Measurements from ENCODE around the gene SERPINB6. TPM values are rescaled to one million over a fixed set of nuclear protein-coding genes. Genes with fewer than 3 reads are reported as not detected.

Gene SERPINB6
- polyA plus RNA-seq, 1 donor (not counting 4 experiments of a cell fraction or from before 2014, with no cell fraction given): 66.4 TPM

DNA sequence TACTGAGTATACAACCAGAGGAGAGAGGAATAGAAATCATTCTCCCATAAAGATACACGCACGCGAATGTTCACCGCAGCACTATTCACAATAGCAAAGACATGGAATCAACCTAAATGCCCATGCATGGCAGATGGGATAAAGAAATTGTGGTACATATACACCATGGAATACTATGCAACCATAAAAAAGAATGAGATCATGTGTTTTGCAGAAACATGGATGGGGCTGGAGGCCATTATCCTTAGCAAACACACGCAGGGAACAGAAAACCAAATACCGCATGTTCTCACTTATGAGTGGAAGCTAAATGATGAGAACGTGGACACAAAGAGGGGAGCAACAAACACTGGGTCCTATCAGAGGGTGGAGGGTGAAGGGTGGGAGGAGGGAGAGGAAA, 3.4 kb downstream of the SERPINB6 start:
- no peaks in the 10 kb centered on the region for H3K4me1 ChIP-seq (ENCODE audit: control insufficient read depth, extremely low read depth, insufficient read depth, low read length)
- no peak overlapping the region for H3K4me2 ChIP-seq (ENCODE audit: control insufficient read depth, extremely low read depth, insufficient read depth, low read depth, low read length)
- H3K27ac ChIP-seq (ENCODE audit: control insufficient read depth, insufficient read depth, low read length): no peak overlapping the region
- no peak overlapping the region for H3K4me3 ChIP-seq (ENCODE audit: control insufficient read depth in 2 of 3, extremely low read depth in 1 of 3, insufficient read depth in 2 of 3, low read depth in 1 of 3, low read length in 3 of 3)
- no peak overlapping the region for H3K9ac ChIP-seq (ENCODE audit: control insufficient read depth, extremely low read depth, insufficient read depth, low read length)
- no peaks in the 10 kb centered on the region for H3K9me3 ChIP-seq (ENCODE audit: control insufficient read depth, low read depth, low read length)
- H3K36me3 ChIP-seq (ENCODE audit: control insufficient read depth in 2 of 2, extremely low read depth in 1 of 2, insufficient read depth in 2 of 2, low read length in 2 of 2): peaks cover 0 to 2% of the 10 kb centered on the region in 2 experiments
- H3K27me3 ChIP-seq (ENCODE audit: control insufficient read depth, extremely low read depth, insufficient read depth, low read length): no peaks in the 10 kb centered on the region
- H3K9me1 ChIP-seq (ENCODE audit: control insufficient read depth, extremely low read depth, insufficient read depth, low read length): no peaks in the 10 kb centered on the region
- dilution Hi-C loops (cut with MboI; ENCODE audit: extremely low pct_ligation_motif_present, low sequenced_read_pairs): no loop called here
- H4K20me1 ChIP-seq (ENCODE audit: control insufficient read depth, extremely low read depth, insufficient read depth, low read length): no peaks in the 10 kb centered on the region
- peaks cover 2% of the 10 kb centered on the region for H3K79me2 ChIP-seq (ENCODE audit: control insufficient read depth, insufficient read depth, low read length)
- FAIRE-seq (no peak), DNase-seq (ENCODE audit: low read depth, low spot score) (no peak)
- TF ChIP-seq EZH2 (IDR thresholded peaks at IDR 0.05; ENCODE audit: low read length): no peak
- TF ChIP-seq, protein P1, sequence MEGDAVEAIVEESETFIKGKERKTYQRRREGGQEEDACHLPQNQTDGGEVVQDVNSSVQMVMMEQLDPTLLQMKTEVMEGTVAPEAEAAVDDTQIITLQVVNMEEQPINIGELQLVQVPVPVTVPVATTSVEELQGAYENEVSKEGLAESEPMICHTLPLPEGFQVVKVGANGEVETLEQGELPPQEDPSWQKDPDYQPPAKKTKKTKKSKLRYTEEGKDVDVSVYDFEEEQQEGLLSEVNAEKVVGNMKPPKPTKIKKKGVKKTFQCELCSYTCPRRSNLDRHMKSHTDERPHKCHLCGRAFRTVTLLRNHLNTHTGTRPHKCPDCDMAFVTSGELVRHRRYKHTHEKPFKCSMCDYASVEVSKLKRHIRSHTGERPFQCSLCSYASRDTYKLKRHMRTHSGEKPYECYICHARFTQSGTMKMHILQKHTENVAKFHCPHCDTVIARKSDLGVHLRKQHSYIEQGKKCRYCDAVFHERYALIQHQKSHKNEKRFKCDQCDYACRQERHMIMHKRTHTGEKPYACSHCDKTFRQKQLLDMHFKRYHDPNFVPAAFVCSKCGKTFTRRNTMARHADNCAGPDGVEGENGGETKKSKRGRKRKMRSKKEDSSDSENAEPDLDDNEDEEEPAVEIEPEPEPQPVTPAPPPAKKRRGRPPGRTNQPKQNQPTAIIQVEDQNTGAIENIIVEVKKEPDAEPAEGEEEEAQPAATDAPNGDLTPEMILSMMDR (optimal IDR thresholded peaks at IDR 0.05 in 1 of 3, IDR thresholded peaks at IDR 0.05 in 1 of 3, conservative IDR thresholded peaks at IDR 0.05 in 1 of 3; ENCODE audit: extremely low read depth in 1 of 3, insufficient read depth in 2 of 3, low read length in 3 of 3): no peak
- H2AFZ ChIP-seq (ENCODE audit: control insufficient read depth, low read length): no peak overlapping the region

GRCh38 chr6:2966347-2966746, 5.0 kb downstream of the SERPINB6 start:
- no peaks in the 10 kb centered on the region for H3K4me1 ChIP-seq (ENCODE audit: control insufficient read depth, extremely low read depth, insufficient read depth, low read length)
- no peaks in the 10 kb centered on the region for H3K9me1 ChIP-seq (ENCODE audit: control insufficient read depth, extremely low read depth, insufficient read depth, low read length)
- H2AFZ ChIP-seq (ENCODE audit: control insufficient read depth, low read length): no peak overlapping the region
- H3K27ac ChIP-seq (ENCODE audit: control insufficient read depth, insufficient read depth, low read length): no peak overlapping the region
- TF ChIP-seq, protein P1 (optimal IDR thresholded peaks at IDR 0.05 in 1 of 3, IDR thresholded peaks at IDR 0.05 in 1 of 3, conservative IDR thresholded peaks at IDR 0.05 in 1 of 3; ENCODE audit: extremely low read depth in 1 of 3, insufficient read depth in 2 of 3, low read length in 3 of 3): no peak
- TF ChIP-seq EZH2 (IDR thresholded peaks at IDR 0.05; ENCODE audit: low read length): no peak
- H3K4me2 ChIP-seq (ENCODE audit: control insufficient read depth, extremely low read depth, insufficient read depth, low read depth, low read length): no peak overlapping the region
- no peaks in the 10 kb centered on the region for H3K27me3 ChIP-seq (ENCODE audit: control insufficient read depth, extremely low read depth, insufficient read depth, low read length)
- no peak overlapping the region for H3K4me3 ChIP-seq (ENCODE audit: control insufficient read depth in 2 of 3, extremely low read depth in 1 of 3, insufficient read depth in 2 of 3, low read depth in 1 of 3, low read length in 3 of 3)
- no peak overlapping the region for H3K9ac ChIP-seq (ENCODE audit: control insufficient read depth, extremely low read depth, insufficient read depth, low read length)
- no peaks in the 10 kb centered on the region for H4K20me1 ChIP-seq (ENCODE audit: control insufficient read depth, extremely low read depth, insufficient read depth, low read length)
- dilution Hi-C loops (cut with MboI; ENCODE audit: extremely low pct_ligation_motif_present, low sequenced_read_pairs): no loop called here
- FAIRE-seq (no peak), DNase-seq (ENCODE audit: low read depth, low spot score) (no peak)
- peaks cover 2% of the 10 kb centered on the region for H3K79me2 ChIP-seq (ENCODE audit: control insufficient read depth, insufficient read depth, low read length)
- peaks cover 0 to 2% of the 10 kb centered on the region in 2 experiments for H3K36me3 ChIP-seq (ENCODE audit: control insufficient read depth in 2 of 2, extremely low read depth in 1 of 2, insufficient read depth in 2 of 2, low read length in 2 of 2)
- H3K9me3 ChIP-seq (ENCODE audit: control insufficient read depth, low read depth, low read length): no peaks in the 10 kb centered on the region
